Breast epithelium (tissue), 3 donors: ENCODE results near the gene SMIM11.

ENCODE experiments used
- POLR2A ChIP-seq: fragments of 450-650 bp; IDR thresholded peaks from one replicate; pipeline ENCODE4 v1.6.1; 2016; ENCODE audit warnings: antibody characterized with exemption, mild to moderate bottlenecking, moderate library complexity
- POLR2AphosphoS5 ChIP-seq, 3 donors: sonication (generic); formaldehyde crosslinking; IDR thresholded peaks; one replicate each; pipeline ENCODE4 v1.6.1; 2017; ENCODE audit warnings: antibody characterized with exemption in 3 of 3
- TF ChIP-seq, protein P1 (sequence below), 3 donors: fragments of 450-650 bp; IDR thresholded peaks; one replicate each; pipeline ENCODE4 v1.5.1; 2016 to 2017; ENCODE audit warnings: antibody characterized with exemption in 3 of 3, mild to moderate bottlenecking in 3 of 3, moderate library complexity in 3 of 3

DNA sequence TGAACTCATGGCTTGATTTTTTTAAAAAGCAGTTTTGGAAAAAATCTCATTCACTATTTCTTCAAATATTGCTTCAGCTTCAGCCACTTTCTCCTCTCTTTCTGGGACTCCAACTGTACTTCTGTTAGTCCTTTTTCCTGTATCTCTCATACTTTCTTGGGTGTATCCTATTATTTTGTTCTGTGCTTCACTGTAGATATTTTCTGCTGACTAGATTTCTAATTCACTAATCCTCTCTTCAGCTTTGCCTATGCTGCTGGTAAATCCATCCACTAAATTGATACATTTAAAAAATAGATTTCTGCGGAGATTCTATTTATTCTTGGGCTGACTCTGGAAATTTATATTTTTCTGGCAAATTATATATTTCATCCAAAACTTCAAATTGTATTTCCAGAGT lies 16.4 kb upstream of the SMIM11 start:
- TF ChIP-seq POLR2AphosphoS5 (IDR thresholded peaks at IDR 0.05) (no peak), POLR2A (no peak)
- TF ChIP-seq, protein P1, sequence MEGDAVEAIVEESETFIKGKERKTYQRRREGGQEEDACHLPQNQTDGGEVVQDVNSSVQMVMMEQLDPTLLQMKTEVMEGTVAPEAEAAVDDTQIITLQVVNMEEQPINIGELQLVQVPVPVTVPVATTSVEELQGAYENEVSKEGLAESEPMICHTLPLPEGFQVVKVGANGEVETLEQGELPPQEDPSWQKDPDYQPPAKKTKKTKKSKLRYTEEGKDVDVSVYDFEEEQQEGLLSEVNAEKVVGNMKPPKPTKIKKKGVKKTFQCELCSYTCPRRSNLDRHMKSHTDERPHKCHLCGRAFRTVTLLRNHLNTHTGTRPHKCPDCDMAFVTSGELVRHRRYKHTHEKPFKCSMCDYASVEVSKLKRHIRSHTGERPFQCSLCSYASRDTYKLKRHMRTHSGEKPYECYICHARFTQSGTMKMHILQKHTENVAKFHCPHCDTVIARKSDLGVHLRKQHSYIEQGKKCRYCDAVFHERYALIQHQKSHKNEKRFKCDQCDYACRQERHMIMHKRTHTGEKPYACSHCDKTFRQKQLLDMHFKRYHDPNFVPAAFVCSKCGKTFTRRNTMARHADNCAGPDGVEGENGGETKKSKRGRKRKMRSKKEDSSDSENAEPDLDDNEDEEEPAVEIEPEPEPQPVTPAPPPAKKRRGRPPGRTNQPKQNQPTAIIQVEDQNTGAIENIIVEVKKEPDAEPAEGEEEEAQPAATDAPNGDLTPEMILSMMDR (IDR thresholded peaks at IDR 0.05) = no peak
